ENCODE data around the gene FNDC3B.
"Not testable (repeated sequence)": the region's sequence is repeated elsewhere in the genome, so short reads cannot be mapped to it uniquely, and the experiment has no call there.

FNDC3B gene

DNA sequence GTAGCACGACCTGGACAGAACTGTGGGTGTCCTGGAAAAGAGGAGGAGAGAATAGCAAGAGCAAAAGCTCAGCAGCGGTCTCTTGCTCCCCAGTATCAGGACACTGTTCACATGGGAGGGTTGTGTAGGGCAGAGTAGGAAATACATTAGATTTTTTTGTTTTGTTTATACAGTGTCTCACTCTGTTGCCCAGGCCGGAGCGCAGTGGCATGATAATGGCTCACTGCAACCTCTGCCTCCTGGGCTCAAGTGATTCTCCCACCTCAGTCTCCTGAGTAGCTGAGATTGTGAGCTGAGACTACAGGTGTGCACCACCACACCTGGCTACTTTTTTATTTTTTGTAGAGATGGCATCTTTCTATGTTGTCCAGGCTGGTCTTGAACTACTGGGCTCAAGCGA is 53.3 kb downstream of the FNDC3B start:
- DNase-seq (ENCODE audit: low read depth) = no peak
- H3K4me3 ChIP-seq (ENCODE audit: low read depth, low read length) = no peak overlapping the region
- TF ChIP-seq, protein P1, sequence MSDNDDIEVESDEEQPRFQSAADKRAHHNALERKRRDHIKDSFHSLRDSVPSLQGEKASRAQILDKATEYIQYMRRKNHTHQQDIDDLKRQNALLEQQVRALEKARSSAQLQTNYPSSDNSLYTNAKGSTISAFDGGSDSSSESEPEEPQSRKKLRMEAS (IDR thresholded peaks at IDR 0.05; ENCODE audit: low read depth, low read length) = no peak
- TF ChIP-seq, protein P2, sequence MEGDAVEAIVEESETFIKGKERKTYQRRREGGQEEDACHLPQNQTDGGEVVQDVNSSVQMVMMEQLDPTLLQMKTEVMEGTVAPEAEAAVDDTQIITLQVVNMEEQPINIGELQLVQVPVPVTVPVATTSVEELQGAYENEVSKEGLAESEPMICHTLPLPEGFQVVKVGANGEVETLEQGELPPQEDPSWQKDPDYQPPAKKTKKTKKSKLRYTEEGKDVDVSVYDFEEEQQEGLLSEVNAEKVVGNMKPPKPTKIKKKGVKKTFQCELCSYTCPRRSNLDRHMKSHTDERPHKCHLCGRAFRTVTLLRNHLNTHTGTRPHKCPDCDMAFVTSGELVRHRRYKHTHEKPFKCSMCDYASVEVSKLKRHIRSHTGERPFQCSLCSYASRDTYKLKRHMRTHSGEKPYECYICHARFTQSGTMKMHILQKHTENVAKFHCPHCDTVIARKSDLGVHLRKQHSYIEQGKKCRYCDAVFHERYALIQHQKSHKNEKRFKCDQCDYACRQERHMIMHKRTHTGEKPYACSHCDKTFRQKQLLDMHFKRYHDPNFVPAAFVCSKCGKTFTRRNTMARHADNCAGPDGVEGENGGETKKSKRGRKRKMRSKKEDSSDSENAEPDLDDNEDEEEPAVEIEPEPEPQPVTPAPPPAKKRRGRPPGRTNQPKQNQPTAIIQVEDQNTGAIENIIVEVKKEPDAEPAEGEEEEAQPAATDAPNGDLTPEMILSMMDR (IDR thresholded peaks at IDR 0.05; ENCODE audit: low read depth, low read length) = no peak
- TF ChIP-seq MYC (IDR thresholded peaks at IDR 0.05; ENCODE audit: low read depth, low read length) (no peak), POLR2A (IDR thresholded peaks at IDR 0.05; ENCODE audit: extremely low read depth, insufficient read length) (no peak)

DNA sequence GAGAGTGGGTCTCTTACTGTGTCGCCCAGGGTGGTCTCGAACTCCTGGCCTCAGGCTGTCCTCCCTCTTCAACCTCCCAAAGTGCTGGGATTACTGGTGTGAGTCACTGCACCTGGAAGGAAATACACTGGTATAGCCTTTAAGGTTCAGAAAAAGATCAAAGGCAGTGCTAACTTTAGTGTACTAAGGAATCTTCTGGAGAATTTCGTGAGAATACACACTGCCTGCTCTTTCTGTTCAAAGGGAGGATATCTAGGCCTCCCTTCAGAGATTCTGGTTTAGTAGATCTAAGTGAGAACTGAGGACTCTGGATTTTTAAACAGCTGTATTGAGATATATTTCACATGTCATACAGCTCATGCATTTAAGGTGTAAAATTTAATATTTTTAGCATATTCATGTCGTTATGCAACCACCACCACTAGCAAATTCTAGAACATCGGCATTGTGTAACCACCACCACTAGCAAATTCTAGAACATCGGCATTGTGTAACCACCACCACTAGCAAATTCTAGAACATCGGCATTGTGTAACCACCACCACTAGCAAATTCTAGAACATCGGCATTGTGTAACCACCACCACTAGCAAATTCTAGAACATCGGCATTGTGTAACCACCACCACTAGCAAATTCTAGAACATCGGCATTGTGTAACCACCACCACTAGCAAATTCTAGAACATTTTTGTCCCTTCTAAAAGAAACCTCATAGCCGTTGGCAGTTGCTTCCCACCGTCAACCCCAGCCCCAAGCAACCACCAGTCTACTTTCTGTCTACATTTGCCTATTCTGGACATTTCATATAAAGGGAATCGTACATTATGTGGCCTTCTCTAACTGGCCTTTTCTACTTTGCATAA is 54.4 kb downstream of the FNDC3B start:
- H3K4me3 ChIP-seq (ENCODE audit: low read depth, low read length); DNase-seq (ENCODE audit: low read depth): not testable (repeated sequence)

DNA sequence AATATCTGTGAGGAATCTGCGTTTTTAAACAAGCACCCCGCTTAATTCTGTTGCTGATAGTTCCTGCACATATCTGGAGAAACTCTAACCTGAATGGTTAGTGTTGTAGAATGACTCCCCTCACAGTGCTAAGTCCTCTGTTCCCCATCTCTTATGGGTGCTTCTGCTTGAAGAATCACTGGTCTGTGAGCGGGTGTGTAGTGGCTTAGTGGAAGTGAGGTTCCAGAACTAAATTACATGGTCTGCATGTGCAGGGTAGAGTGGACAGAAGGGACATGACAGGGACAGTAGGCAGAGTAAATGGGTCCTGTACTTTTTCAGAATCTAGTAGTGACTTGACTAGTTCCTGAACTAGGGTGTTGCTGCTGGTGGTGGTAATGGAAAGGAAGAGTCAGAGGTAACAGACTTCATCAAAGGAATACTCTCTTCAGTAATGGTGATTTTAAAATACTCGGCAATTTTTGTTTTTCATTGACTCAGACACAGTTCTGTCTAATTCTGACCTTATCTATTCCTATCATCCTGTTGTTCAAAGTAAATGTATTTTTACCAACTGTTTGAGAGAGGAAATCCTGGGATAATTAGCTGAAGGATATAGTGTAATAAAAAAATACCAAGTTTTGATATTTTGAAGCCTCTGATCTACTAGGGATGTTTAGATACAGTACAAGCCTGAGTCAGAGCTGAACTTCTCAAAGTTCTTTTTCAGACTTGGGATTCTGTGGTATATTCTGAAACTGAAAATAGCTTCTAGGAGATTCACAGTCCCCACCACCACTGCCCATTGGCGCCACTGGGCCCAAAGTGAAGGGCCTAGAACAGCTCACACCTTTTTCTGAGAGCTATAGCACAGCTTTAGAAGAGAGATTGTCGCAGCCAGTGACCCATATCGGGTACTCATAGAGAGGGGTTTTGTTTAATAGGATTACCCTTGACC is 55.5 kb downstream of the FNDC3B start:
- no peak overlapping the region for H3K4me3 ChIP-seq (ENCODE audit: low read depth, low read length)
- no peak for DNase-seq (ENCODE audit: low read depth)
- TF ChIP-seq MYC (IDR thresholded peaks at IDR 0.05; ENCODE audit: low read depth, low read length) (no peak), POLR2A (IDR thresholded peaks at IDR 0.05; ENCODE audit: extremely low read depth, insufficient read length) (no peak)
- TF ChIP-seq, protein P1 (IDR thresholded peaks at IDR 0.05; ENCODE audit: low read depth, low read length) = no peak
- TF ChIP-seq, protein P2 (IDR thresholded peaks at IDR 0.05; ENCODE audit: low read depth, low read length) = no peak

DNA sequence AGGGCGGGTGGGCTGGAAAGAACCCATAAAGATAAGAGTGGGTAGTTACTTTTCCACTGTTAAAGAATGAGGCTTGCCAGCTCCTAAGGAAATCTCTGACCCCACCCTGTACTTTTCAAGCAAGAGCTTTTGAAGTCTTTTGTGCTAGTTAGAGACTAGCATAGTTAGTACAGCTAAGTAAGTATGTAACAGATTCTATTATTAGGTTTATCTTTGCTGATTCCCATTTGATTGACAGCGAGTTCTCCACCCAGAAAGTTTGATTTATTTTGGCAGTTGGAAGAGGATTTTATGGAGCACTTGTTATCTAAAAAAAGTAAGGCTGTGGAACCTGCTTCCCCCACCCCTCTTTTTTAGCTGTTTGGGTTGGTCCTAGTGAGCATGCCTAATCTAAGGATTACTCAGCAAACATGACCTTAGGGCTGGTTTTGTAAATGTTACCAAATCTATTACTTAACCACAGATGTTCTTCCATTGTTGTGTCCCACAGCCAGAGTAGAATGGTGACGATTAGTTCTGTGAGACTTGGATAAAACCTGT is 57.6 kb downstream of the FNDC3B start:
- peak; percentile 88 for DNase-seq (ENCODE audit: low read depth)
- no peak overlapping the region for H3K4me3 ChIP-seq (ENCODE audit: low read depth, low read length)
- TF ChIP-seq POLR2A (IDR thresholded peaks at IDR 0.05; ENCODE audit: extremely low read depth, insufficient read length) = no peak
- TF ChIP-seq, protein P2 (IDR thresholded peaks at IDR 0.05; ENCODE audit: low read depth, low read length) = no peak
- TF ChIP-seq MYC (IDR thresholded peaks at IDR 0.05; ENCODE audit: low read depth, low read length) = no peak

DNA sequence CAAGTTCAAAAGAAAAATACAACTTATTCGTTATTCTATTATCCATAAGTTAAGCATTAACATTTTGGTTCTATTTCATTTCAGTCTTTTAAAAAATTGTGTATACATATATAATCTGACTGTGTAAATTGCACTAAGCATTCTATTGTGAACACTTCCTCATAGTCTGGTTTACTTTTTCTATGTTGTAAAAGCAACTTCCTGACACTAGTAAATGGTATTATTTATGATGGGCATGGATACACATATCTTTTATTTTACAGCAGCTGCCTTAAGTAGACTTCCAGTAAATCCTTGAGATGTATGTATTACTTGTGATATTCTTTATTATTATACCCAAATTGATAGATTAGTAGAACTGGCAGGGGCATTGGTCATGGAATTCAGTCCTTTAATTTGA is 58.2 kb downstream of the FNDC3B start:
- DNase-seq (ENCODE audit: low read depth) = no peak
- TF ChIP-seq, protein P2 (IDR thresholded peaks at IDR 0.05; ENCODE audit: low read depth, low read length) = no peak
- TF ChIP-seq, protein P1 (IDR thresholded peaks at IDR 0.05; ENCODE audit: low read depth, low read length) = no peak
- no peak for TF ChIP-seq MYC (IDR thresholded peaks at IDR 0.05; ENCODE audit: low read depth, low read length)
- TF ChIP-seq POLR2A (IDR thresholded peaks at IDR 0.05; ENCODE audit: extremely low read depth, insufficient read length) = no peak
- no peak overlapping the region for H3K4me3 ChIP-seq (ENCODE audit: low read depth, low read length)
